ENCODE measurements around the gene GDAP1L1.

GRCh38 chr20:44206132-44206531 lies 41.0 kb upstream of the GDAP1L1 start:
- TF ChIP-seq CEBPB (IDR thresholded peaks at IDR 0.05; ENCODE audit: low read depth, low read length) = no peak
- no peak for TF ChIP-seq CTCF (conservative IDR thresholded peaks at IDR 0.05; ENCODE audit: low read depth, low read length)
- no peak for TF ChIP-seq POLR2A (IDR thresholded peaks at IDR 0.05; ENCODE audit: low read depth, low read length)
- TF ChIP-seq RCOR1 (IDR thresholded peaks at IDR 0.05; ENCODE audit: insufficient replicate concordance, low read length) = no peak
- no peak for TF ChIP-seq RAD21 (IDR thresholded peaks at IDR 0.05; ENCODE audit: low read length)
